Naive B cell (primary cell): ENCODE results near the gene TGFB1I1. TPM values are rescaled to one million over a fixed set of nuclear protein-coding genes. Genes with fewer than 3 reads are reported as not detected.

ENCODE experiments used
- ATAC-seq, 2 donors: fragments of 150-1000 bp; cut with Tn5 transposase; 2 replicates each; pipeline ENCODE4 v1.10.0; 2021; ENCODE audit warnings: low read depth in 2 of 2, mild to moderate bottlenecking in 2 of 2, moderate library complexity in 2 of 2
- DNase-seq: peaks from one replicate; pipeline ENCODE4 v3.0.0; 2022
- H3K27ac Mint-ChIP-seq, 6 donors: one replicate each; pipeline ENCODE4 v1.8.0; 2020 to 2022; ENCODE audit warnings: mild to moderate bottlenecking in 6 of 6, mixed read lengths in 6 of 6, moderate library complexity in 5 of 6, inconsistent platforms in 2 of 6
- H3K27me3 Mint-ChIP-seq, 3 donors: one replicate each; pipeline ENCODE4 v1.8.0; 2021 to 2022; ENCODE audit warnings: mixed read lengths in 3 of 3, mild to moderate bottlenecking in 1 of 3
- H3K36me3 Mint-ChIP-seq, 2 donors: one replicate each; pipeline ENCODE4 v1.8.0; 2020 to 2022; ENCODE audit warnings: mixed read lengths in 2 of 2, inconsistent platforms in 1 of 2, mild to moderate bottlenecking in 1 of 2
- H3K4me1 Mint-ChIP-seq, 3 donors: one replicate each; pipeline ENCODE4 v1.8.0; 2020 to 2022; ENCODE audit warnings: mixed read lengths in 3 of 3, inconsistent platforms in 1 of 3, mild to moderate bottlenecking in 1 of 3, moderate library complexity in 1 of 3
- H3K4me3 Mint-ChIP-seq, 8 donors: one replicate each; pipeline ENCODE4 v1.8.0; 2020 to 2022; ENCODE audit warnings: mild to moderate bottlenecking in 8 of 8, mixed read lengths in 8 of 8, moderate library complexity in 8 of 8, inconsistent platforms in 2 of 8
- H3K9me3 Mint-ChIP-seq, 7 donors: one replicate each; pipeline ENCODE4 v1.8.0; 2020 to 2022; ENCODE audit warnings: mixed read lengths in 7 of 7, mild to moderate bottlenecking in 5 of 7, inconsistent platforms in 2 of 7, moderate library complexity in 1 of 7
- polyA plus RNA-seq, 6 donors: library from polyadenylated mRNA; unstranded; fragments of 300-500 nt; fragmentation: Illumina TruSeq; gene quantifications; one replicate each; pipeline ENCODE4 v1.2.3, GENCODE V29; 2021; ENCODE audit warnings: low read depth in 6 of 6

Gene TGFB1I1
- polyA plus RNA-seq, result 1 to 10 TPM in 2 of 6 donors, under 1 TPM in 2, not detected in 2; 0.57 to 1.4 (median 0.94) TPM

DNA sequence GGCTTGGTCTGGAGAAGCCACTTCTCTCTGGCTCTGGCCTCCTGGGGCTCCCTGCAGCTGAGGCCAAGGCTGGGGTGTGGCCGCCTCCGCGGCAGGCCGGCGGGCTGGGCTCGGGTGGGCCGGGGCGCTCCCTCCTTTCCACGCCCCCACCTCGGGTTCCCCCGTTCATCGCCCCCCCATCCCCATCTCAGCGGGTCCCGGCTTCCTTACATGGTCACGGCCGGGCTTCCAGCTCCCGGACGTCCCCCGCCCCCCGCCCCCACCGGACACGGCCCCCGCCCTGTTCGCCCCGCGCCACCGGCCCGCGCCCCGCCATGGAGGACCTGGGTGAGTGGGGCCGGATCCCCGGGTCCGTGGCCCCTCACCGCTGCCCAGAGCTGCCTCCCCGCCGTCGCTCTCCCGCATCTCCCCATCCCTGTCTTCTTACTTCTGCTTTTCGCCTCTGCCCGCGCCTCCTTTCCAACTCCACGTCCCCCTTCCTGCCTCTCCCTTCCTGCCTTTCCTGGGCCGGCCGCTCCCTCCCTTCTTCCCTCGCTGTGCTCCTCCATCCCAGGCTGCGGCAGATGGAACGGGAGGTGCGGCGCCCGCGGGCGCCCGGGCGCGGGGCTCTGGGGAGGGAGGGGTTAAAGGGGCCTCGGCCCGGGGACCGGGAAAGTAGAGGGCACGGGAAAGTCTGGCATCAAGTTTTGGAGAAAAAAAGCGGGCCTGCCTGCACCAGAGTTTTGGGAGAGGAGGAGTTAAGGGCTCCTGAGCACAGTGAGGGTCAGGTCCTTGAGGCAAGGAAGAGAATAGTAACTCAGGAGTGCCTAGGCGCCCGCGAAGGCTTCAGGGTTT is at the start of gene TGFB1I1:
Gene TGFB1I1 (plus strand): TSS at position 278 of the 834 bp plus-strand sequence. CDS start 37 bp downstream, at position 315.
- ATAC-seq, result peak in 1 of 2 donors; percentile 24
- peak within 1 kb of the TSS in 3 of 6 donors; percentile 3 to 65 (median 62) for H3K27ac Mint-ChIP-seq
- no peaks in the 10 kb centered on the region for H3K9me3 Mint-ChIP-seq
- H3K36me3 Mint-ChIP-seq, result no peaks in the 10 kb centered on the region
- H3K4me3 Mint-ChIP-seq, result peak within 1 kb of the TSS; percentile 69 to 87 (median 78)
- DNase-seq, result no peak
- H3K27me3 Mint-ChIP-seq, result peaks cover 0 to 21% (median 0%) of the 10 kb centered on the region in 3 donors
- peaks cover 29 to 36% (median 36%) of the 10 kb centered on the region in 3 donors for H3K4me1 Mint-ChIP-seq

DNA sequence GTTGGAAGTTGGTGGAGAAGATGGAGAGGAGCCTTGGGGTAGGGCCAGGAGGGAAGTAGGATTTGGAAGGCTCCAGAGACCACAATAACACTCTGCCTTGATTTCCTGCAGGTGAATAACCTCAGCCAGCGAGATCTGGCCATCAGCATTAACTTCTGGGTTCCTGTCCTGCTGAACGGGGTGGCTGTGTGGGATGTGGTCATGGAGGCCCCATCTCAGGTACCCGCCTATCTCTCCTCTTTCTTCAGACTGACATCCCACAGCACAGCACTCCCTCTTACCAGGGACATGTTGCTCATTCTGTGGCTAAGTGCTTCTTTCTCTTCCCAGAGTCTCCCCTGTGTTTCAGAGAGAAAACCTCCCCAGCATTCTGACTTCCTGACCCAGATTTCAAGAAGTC is 48.7 kb upstream of the TGFB1I1 start:
- Mint-ChIP-seq H3K4me1 (peaks cover 0 to 6% (median 0%) of the 10 kb centered on the region in 3 donors), H3K36me3 (peaks cover 0 to 3% of the 10 kb centered on the region in 2 donors), H3K9me3 (peaks cover 0 to 2% (median 0%) of the 10 kb centered on the region in 7 donors), H3K27me3 (peaks cover 14 to 50% (median 50%) of the 10 kb centered on the region in 3 donors), H3K4me3 (peak overlapping the region in 1 of 8 donors; percentile 35), H3K27ac (no peak overlapping the region)
- no peak for DNase-seq
- ATAC-seq, result no peak

DNA sequence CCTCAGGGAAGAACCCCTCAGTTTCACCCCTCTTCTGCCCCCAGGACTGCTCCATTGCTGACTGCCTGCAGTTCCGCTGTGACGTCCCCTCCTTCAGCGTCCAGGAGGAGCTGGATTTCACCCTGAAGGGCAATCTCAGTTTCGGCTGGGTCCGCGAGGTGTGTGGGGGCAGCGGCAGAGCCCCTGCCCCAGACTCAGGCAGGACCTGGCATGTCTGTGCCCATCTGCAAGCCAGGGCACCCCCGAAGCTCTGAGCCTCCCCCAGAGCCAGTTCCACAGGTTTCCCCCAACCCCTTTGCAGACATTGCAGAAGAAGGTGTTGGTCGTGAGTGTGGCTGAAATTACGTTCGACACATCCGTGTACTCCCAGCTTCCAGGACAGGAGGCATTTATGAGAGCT is 48.2 kb upstream of the TGFB1I1 start:
- no peak overlapping the region for H3K27ac Mint-ChIP-seq
- ATAC-seq, result no peak
- DNase-seq, result no peak
- H3K4me3 Mint-ChIP-seq, result peak overlapping the region in 1 of 8 donors; percentile 52
- peaks cover 0 to 2% (median 0%) of the 10 kb centered on the region in 7 donors for H3K9me3 Mint-ChIP-seq
- H3K27me3 Mint-ChIP-seq, result peaks cover 14 to 47% (median 46%) of the 10 kb centered on the region in 3 donors
- peaks cover 0 to 6% (median 0%) of the 10 kb centered on the region in 3 donors for H3K4me1 Mint-ChIP-seq
- no peaks in the 10 kb centered on the region for H3K36me3 Mint-ChIP-seq

DNA sequence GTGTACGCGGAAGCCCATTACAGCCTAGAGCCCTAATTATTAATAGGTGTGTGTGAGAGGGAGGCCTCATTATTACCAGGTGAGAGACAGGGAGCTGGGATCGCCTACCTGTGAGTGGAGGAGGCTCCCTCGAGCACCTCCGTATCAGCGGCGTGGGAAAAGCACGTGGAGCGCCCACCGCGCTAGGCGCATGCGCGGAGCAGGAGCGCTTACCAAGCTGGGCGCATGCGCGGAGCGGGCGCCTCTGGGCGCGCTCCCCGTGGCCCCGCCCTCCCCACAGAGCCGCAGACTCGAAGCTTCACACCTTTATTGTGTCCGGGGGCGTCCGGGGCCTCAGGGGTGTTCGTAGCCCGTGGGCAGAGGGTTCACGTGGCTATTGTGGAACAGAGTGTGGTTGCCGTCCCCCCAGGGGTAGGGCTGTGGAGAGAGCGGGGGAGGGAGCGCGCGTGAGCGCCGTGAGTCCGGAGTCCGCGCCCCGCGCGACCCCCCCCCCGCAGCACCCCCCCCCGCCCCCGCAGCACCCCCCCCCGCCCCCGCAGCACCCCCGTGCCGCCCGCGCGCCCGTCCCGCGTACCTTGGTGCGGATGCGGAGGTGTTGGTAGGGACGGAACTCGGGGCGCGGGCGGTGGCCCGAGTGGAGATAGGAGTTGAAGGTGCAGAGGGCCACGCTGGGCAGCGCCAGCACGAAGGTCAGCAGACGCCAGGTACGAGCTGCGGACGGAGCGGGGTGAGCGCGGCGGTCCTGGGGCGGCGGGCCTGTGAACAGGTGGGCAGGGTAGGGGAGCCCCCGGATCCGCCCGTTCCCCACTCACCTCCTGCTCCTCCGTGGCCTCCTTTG is 44.3 kb upstream of the TGFB1I1 start:
- Mint-ChIP-seq H3K4me1 (peaks cover 0 to 6% (median 0%) of the 10 kb centered on the region in 3 donors), H3K36me3 (no peaks in the 10 kb centered on the region), H3K27ac (peak overlapping the region in 1 of 6 donors; percentile 15)

DNA sequence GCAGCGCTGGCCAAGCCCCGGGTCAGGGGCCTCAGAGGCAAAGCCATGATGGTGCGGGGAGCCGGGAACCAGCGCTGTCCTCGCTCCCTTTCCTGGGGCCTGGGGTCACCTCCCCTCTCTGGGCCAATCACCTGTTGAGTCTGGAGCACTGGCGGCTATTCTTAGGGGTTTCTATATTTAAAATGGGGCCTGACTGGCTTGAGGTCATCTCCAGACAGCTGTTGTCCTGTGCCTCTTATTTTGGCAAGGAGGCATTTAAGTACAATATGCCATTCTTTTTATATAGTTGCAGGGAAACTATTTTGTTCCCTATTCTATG is 43.7 kb upstream of the TGFB1I1 start, which contains the start of gene COX6A2:
Gene COX6A2 (minus strand): TSS at position 82 of the 319 bp plus-strand sequence. CDS start 35 bp downstream, at position 47.
- Mint-ChIP-seq H3K4me1 (peaks cover 0 to 6% (median 0%) of the 10 kb centered on the region in 3 donors), H3K9me3 (no peaks in the 10 kb centered on the region), H3K27me3 (peaks cover 10 to 33% (median 32%) of the 10 kb centered on the region in 3 donors), H3K27ac (peak within 1 kb of the TSS in 1 of 6 donors; percentile 32), H3K36me3 (no peaks in the 10 kb centered on the region), H3K4me3 (peak within 1 kb of the TSS; percentile 15 to 86 (median 60))
- DNase-seq (no peak), ATAC-seq (no peak)

More for the DNA sequence above, 44.3 kb upstream of the TGFB1I1 start:
- Mint-ChIP-seq H3K4me3 (peak overlapping the region in 7 of 8 donors; percentile 28 to 83 (median 51)), H3K27me3 (peaks cover 14 to 39% (median 38%) of the 10 kb centered on the region in 3 donors), H3K9me3 (no peaks in the 10 kb centered on the region)
- ATAC-seq (peak; percentile 34 to 60), DNase-seq (peak; percentile 48)

DNA sequence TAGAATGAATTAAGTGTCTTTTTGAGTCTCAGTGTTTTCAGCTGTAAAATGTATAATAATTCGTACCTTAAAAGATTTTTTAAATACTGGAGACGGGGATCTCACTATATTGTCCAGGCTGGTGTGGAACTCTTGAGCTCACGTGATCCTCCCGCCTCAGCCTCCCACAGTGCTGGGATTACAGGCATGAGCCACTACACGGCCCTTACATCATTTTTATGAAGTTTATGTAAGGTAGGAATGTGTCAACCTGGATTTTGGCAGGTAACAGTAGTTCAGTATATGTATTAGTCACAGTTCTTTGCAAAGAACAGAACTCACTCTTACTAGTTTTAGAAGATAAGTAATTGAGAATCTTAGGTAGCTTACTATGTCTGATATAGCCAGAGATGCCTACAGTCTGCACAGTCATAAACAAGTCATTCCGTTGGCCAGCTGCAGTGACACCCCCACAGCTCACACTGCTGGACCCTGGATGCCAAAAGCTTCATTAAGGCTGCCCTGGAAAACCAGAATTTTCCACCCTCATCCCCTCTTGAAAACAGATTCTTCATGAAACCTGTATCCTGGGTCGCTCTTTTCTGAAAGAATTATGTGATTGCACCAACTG is 43.2 kb upstream of the TGFB1I1 start:
- DNase-seq (no peak), ATAC-seq (no peak)
- Mint-ChIP-seq H3K9me3 (no peaks in the 10 kb centered on the region), H3K36me3 (no peaks in the 10 kb centered on the region), H3K27me3 (peaks cover 6 to 28% (median 28%) of the 10 kb centered on the region in 3 donors), H3K4me1 (peaks cover 0 to 6% (median 0%) of the 10 kb centered on the region in 3 donors), H3K4me3 (peak overlapping the region in 6 of 8 donors; percentile 15 to 86 (median 52)), H3K27ac (no peak overlapping the region)

DNA sequence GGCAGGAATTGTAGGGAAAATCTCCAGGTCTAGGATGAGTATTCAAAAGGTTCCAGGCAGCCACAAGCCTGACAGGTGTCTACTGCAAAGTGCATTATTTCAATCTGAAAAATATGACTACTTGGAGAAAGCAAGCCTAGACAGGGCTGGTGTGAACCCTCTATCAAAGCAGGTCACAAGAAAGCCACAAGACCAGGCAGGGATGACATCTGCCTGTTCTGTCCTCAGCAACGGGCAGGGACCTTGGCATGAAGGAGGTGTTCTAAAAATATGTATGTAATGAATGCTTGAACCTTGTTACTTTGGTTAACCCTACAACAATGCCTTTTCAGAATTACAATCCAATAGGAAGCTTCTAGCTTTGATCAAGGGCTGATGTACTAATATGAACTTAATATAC is 42.6 kb upstream of the TGFB1I1 start:
- peaks cover 6 to 23% (median 22%) of the 10 kb centered on the region in 3 donors for H3K27me3 Mint-ChIP-seq
- ATAC-seq (no peak), DNase-seq (no peak)
- no peaks in the 10 kb centered on the region for H3K9me3 Mint-ChIP-seq
- H3K36me3 Mint-ChIP-seq, result no peaks in the 10 kb centered on the region
- peaks cover 0 to 6% (median 0%) of the 10 kb centered on the region in 3 donors for H3K4me1 Mint-ChIP-seq
- H3K27ac Mint-ChIP-seq, result no peak overlapping the region
- no peak overlapping the region for H3K4me3 Mint-ChIP-seq

DNA sequence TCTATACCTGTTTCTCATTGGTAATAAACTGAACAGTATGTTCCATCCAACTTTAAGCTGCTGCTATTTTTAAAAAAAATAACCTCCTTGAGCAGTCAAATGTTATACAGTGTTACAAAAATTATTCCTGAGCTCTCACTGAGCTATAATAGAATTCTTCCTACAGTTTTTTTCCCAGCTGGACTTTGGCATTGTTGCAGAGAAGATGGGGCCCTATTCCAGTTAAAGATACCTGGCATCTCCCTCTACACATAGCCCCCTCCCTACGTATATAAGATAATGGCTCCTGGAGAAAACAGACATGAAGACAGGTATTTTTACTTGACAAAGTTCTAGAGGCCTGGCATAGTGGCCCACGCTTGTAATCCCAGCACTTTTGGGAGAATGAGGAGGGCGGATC is 42.2 kb upstream of the TGFB1I1 start:
- Mint-ChIP-seq H3K36me3 (no peaks in the 10 kb centered on the region), H3K27me3 (peaks cover 6 to 18% (median 18%) of the 10 kb centered on the region in 3 donors), H3K4me3 (no peak overlapping the region), H3K9me3 (no peaks in the 10 kb centered on the region), H3K27ac (no peak overlapping the region), H3K4me1 (peaks cover 0 to 6% (median 0%) of the 10 kb centered on the region in 3 donors)
- ATAC-seq (no peak), DNase-seq (no peak)

DNA sequence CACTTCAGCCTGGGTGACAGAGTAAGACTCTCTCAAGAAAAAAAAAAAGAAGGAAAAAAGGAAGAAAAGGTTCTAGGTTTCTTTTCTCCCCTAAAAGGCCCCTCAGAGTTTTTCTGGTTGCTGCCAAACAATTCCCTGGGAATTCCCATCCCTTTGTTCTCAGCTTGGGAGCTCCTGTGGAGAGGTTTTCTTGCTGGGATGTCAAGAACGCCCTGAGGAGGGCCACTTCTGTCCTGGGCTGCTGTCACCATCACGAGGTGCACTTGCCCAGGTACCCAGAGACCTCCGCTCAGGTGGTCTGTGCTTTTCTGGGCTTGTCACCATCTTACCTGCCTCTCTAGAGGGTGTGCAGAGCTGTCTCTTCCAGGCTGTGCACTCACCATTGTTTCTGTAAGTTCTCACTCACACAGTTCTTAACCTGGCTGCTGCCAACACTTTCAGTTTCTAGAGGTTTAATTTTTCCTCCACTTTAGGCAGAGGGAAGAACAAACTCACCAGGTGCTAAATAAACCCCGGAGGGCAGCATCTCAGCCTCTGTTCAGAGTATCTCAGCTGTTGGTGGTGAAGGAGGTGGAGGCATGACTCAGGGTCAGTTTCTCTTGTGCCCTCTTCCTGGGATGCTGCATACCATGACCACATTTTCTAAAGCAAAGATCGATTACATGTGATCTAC is 41.4 kb upstream of the TGFB1I1 start:
- H3K36me3 Mint-ChIP-seq, result no peaks in the 10 kb centered on the region
- peak overlapping the region in 2 of 6 donors; percentile 38 to 59 for H3K27ac Mint-ChIP-seq
- H3K4me3 Mint-ChIP-seq, result no peak overlapping the region

DNA sequence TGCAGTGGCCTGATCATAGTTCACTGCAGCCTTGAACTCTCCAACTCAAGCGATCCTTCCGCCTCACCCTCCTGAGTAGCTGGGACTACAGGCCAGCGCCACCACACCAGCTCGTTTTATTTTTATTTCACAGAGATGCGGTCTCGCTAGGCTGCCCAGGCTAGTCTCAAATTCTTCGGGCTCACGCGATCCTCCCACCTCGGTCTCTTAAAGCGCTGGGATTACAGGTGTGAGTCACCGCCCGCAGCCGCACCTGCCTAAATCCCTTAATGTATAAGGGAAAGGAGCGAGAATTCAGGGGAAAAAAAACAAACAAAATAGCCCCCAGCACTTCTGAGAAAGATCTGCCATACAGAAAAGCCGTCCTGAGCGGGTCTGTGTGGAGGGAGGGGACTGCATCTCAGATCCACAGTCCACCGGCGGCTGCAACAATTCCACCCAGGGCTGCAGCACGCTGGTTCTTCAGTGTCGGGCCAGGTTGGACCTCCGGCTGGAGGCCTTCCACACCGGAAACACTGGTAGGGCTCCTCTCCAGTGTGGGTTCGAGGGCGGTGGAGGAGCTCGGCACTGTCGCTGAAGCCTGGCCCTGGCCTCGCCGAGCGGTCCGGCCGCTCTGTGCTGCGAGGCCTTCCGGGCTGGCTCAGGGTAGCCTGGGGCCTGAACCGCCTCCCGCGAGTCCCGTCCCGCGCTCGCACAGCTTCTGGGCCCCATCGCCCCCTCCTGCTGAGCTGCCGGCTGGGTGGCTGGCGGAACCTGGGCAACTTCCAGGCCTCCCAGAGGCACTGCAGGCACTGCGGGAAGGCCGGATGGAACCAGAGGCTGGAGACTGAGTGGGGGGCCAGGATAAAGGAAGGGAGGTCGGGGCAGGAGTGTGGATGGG is 36.4 kb upstream of the TGFB1I1 start:
- Mint-ChIP-seq H3K4me1 (peaks cover 13 to 16% (median 14%) of the 10 kb centered on the region in 3 donors), H3K4me3 (no peak overlapping the region), H3K9me3 (no peaks in the 10 kb centered on the region)

More for the DNA sequence above, 41.4 kb upstream of the TGFB1I1 start:
- DNase-seq (no peak), ATAC-seq (no peak)
- peaks cover 6 to 11% (median 10%) of the 10 kb centered on the region in 3 donors for H3K27me3 Mint-ChIP-seq
- no peaks in the 10 kb centered on the region for H3K9me3 Mint-ChIP-seq
- H3K4me1 Mint-ChIP-seq, result peaks cover 0 to 6% (median 0%) of the 10 kb centered on the region in 3 donors

DNA sequence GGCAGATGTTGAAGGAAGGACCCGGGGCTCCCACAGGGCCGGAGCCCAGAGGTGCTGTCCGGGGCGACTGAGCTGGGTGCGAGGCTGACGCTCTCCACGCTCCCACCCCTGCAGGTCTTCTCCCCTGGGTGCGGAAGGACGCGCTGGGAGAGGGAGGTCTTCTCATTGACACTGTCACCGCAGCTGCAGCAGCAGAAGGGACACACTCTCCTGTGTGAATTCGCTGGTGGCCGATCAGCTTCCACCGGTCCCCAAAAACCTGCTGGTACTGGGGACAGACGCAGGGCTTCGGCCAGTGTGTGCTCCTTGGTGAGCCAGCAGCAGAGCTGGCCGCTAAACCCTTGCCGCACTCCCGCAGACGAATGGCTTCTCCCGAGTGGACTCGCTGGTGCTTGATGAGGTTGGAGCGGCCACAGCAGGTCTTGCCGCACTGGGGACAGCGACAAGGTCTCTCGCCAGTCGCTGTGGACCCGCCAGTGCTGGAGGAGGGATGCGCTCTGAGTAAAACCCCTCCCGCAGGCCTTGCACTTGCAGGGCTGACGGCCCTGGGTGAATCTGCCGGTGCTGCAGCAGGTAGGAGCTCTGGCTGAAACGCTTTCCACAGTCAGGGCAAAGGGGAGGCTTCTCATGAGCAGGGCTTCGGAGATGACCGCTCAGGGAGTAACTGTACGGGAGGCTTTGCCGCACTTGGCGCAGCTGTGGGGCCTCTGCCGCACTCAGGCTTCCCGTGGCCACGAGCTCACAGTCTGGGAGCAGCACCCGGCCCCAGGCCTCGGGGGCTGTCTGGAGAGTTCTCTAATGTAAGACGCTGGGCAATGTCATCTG is 35.5 kb upstream of the TGFB1I1 start:
- no peak for ATAC-seq
- Mint-ChIP-seq H3K27ac (peak overlapping the region in 2 of 6 donors; percentile 10 to 37), H3K27me3 (no peaks in the 10 kb centered on the region), H3K4me3 (no peak overlapping the region), H3K4me1 (peaks cover 13 to 16% (median 14%) of the 10 kb centered on the region in 3 donors), H3K36me3 (no peaks in the 10 kb centered on the region), H3K9me3 (no peaks in the 10 kb centered on the region)
- no peak for DNase-seq

More for the DNA sequence above, 36.4 kb upstream of the TGFB1I1 start:
- no peaks in the 10 kb centered on the region for H3K27me3 Mint-ChIP-seq
- DNase-seq (no peak), ATAC-seq (no peak)
- no peaks in the 10 kb centered on the region for H3K36me3 Mint-ChIP-seq
- no peak overlapping the region for H3K27ac Mint-ChIP-seq
